Right ventricle myocardium superior (tissue), 1 donor: ENCODE results near the gene CISD3. TPM values are rescaled to one million over a fixed set of nuclear protein-coding genes. Genes with fewer than 3 reads are reported as not detected.

Experiments used
- ATAC-seq: fragments of 200-7000 bp; cut with Tn5 transposase; one replicate; pipeline ENCODE4 v1.9.1; 2020; ENCODE audit warnings: mild to moderate bottlenecking; ENCODE audit not compliant: poor library complexity
- DNase-seq: peaks from one replicate; pipeline ENCODE4 v3.0.0-alpha.2; 2020
- intact Hi-C: fragments of 100-400 bp; cut with DNase I; formaldehyde crosslinking; loops from one replicate; pipeline ENCODE4 v1.11.2; 2022
- microRNA-seq: library from miRNA; unstranded; fragments of <30 nt; microRNA quantifications from one replicate; pipeline ENCODE4 v1.2.0, GENCODE V29; 2020
- total RNA-seq: library from RNA; stranded (reverse); fragmentation: NEBNext Ultra II Directional; extraction: Animal tissue kit (Norgen Biotek cat#: 25700); gene quantifications from one replicate; pipeline ENCODE4 v1.2.1, GENCODE V29; 2021
- donor health status: DM: no; HTN: yes; CAD: no; lungs with severe emphysema.

The CISD3 gene
- total RNA-seq, 1 donor from 2014 or later = 82.5 TPM

DNA sequence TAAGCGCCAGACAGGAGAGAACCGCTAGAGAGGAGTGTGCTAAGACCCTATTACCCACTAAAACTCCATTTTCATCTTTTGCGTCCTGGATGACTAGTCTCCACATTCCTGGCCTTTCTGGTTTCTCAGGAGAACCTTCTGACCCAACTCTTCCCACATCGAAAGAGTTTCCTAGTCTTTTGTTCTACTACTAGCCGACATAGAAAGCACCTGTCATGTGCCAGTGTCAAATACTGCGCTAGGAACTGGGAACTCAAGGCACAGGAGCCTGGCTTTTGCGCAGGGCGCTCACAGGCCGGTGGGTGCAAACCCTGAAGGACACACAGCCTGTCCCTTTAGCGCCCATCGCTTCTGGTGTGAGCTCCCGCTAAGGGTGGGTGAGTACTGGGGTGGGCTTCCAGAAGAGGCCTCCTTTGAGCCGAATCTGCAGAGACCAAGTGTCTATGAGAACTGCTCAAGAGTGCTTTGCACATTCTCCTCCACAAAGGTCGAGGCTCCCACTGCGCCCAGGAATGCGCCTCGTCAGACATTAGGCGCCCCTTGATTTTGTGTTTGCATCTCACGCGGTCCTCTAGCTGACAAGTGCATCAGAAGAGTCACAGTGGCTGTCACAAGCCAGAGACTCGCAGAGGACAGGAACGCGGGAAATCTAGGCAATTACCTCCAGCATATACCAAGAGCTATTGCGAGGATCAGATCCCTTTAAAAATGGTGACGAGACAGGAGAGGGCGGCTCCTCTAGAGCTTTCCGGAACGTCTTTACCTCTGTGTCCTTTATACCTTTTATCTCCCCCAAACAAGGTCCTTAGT is 20.4 kb downstream of the CISD3 start:
- intact Hi-C loops = loop anchor here (5.0 kb wide), 1 partner anchor 47 kb away; the partner anchor contains the start of gene PIP4K2B
- DNase-seq (no peak), ATAC-seq (no peak)

DNA sequence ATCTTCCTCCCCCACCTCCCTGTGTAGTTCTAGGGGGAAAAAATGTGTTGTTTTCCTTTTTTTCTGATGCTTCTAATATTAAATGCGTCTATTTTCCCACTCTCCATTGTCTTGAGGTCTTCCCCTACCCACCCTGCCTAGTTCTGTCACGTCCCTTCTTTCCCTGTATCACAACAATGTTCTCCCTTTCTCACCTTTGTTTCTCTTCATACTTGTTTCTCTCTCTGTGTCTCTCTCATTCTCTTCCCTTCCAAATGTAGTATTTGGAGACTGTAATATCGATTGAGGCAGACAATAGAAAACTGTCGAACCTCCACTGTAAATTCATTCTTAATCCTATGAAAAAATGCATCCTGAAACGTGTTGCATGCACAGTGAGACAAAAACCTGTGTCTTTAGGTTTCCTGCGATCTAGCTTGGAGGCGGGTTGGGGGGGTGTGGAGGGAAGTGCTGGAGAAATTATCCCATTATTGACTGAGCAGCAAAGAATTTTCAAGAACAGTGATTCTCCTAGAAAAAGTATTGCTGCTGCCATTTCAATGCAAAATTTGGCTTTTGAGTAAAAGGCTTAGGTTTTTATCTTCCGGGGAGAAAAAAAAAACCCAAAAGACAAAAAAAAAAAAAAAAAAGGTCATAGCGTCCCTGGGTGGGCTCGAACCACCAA is 21.1 kb downstream of the CISD3 start:
- ATAC-seq (no peak), DNase-seq (no peak)
- intact Hi-C loops = loop anchor here (5.0 kb wide), 1 partner anchor 46 kb away; the partner anchor contains the start of gene PIP4K2B

GRCh38 chr17:38751808-38752307 is 21.7 kb downstream of the CISD3 start:
- peak; percentile 44 for ATAC-seq
- intact Hi-C loops = loop anchor here (5.0 kb wide), 1 partner anchor 45 kb away; the partner anchor contains the start of gene PIP4K2B
- DNase-seq = peak; percentile 87

- intact Hi-C loops = loop anchor here (5.0 kb wide), 1 partner anchor 45 kb away; the partner anchor contains the start of gene PIP4K2B
- ATAC-seq = peak; percentile 85
- peak; percentile 96 for DNase-seq
Measured at GRCh38 chr17:38752308-38753070, 22.3 kb downstream of the CISD3 start, which contains the start of gene PSMB3. PSMB3 (plus strand) TSS chr17:38752741; CDS start chr17:38752827, 86 bp downstream.

DNA sequence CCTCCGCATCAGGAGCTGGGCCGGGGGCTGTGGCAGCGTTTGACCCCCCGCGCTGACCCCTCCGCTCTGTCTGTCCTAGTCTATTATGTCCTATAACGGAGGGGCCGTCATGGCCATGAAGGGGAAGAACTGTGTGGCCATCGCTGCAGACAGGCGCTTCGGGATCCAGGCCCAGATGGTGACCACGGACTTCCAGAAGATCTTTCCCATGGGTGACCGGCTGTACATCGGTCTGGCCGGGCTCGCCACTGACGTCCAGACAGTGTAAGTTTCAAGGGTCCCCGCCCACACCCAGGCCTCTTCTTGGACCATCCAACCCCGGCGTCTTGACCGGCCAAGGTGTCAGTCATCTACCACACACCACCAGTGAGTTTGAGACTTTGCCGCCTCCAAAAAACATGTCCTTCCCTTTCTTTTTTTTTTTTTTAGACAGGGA is 22.9 kb downstream of the CISD3 start:
- intact Hi-C loops = loop anchor here (5.0 kb wide), 1 partner anchor 44 kb away; the partner anchor contains the start of gene PIP4K2B
- ATAC-seq (no peak), DNase-seq (no peak)

DNA sequence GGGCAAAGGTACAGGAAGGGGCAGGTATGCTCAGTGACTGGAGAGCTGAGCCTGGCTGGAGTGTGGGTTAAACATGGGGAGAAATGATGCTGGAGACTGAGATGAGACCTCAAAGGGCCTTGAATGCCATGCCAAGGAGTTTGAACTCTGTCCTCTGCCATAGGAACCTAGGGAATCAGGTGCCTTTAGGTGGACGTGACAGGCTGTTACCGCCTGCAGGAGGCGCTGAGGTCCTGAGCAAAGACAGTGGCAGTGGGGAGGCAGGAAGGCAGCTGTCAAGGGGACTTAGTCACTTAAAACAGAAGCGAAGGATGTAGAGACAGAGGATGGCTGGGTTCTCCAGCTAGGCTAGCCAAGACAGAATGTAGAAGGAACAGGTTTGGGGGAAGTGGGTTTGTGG is 31.5 kb downstream of the CISD3 start:
- intact Hi-C loops = no loop called here
- ATAC-seq = no peak
- no peak for DNase-seq

DNA sequence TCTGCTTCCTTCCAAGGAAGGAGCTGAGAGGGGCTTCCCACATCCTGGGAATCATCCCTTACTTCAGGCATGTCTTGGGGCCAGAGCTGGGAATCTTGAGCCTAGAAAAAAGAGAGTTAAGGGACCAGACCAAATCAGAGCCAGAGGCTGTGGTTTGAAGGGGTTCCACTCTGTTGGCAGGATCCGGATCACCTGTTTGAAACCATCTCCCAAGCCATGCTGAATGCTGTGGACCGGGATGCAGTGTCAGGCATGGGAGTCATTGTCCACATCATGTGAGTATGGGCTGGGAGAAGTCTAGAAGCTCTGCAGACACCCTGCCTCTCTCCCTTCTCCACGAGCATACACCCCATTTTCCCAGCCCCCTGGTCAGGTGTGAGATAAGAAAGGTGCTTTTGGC is 32.1 kb downstream of the CISD3 start:
- ATAC-seq (no peak), DNase-seq (no peak)
- intact Hi-C loops = no loop called here

DNA sequence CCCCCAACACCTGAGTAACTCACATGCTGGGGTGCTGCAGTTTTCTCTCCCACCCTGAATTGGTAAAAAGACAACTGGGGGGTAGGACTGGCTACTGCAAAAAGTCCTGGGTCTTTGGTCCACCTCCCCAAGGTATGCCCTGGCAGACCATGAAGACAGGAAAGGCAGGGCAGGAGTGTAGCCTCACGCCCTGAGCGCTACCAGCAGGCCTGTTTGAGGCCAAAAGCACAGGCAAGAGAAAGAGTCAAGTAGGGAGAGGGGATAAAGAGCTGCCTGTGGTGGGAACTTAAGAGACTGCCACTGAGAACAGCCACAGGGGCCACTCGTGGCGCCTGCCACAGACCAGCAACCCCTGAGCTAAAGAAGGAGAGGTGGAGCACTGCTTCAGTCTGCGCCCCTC is 36.2 kb downstream of the CISD3 start:
- intact Hi-C loops = no loop called here
- no peak for ATAC-seq

GRCh38 chr17:38768417-38768816 is 38.3 kb downstream of the CISD3 start:
- DNase-seq = no peak
- ATAC-seq = peak; percentile 60

More for the DNA sequence above, 36.2 kb downstream of the CISD3 start:
- no peak for DNase-seq

DNA sequence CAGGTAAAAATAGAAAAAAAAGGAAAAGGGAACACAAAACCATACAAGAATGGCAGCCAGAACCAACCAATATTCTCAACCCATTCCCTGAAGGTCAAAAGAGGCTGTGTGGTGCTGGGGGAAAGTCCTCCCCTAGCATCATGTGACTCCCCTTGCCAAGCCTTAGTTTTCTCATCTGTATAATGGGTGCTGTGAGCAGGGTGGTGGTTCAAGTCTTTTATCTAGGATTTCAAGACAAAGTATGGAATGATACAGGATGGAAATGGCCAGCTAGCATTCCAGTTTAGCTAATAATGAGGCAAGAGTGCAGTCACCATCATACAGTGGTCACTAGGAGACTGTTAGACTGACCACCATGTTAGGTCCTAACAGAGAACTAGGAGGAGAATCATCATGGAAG is 43.1 kb downstream of the CISD3 start:
- intact Hi-C loops = no loop called here
- ATAC-seq (no peak), DNase-seq (no peak)

More at GRCh38 chr17:38768417-38768816, 38.3 kb downstream of the CISD3 start:
- intact Hi-C loops = no loop called here

GRCh38 chr17:38777641-38778250 is 47.6 kb downstream of the CISD3 start:
- ATAC-seq (no peak), DNase-seq (no peak)
- intact Hi-C loops = no loop called here

GRCh38 chr17:38779965-38780752 is 50.0 kb downstream of the CISD3 start:
- intact Hi-C loops = no loop called here
- ATAC-seq (no peak), DNase-seq (no peak)

- intact Hi-C loops = no loop called here
- DNase-seq = no peak
- no peak for ATAC-seq
Measured at GRCh38 chr17:38783227-38783626, 53.1 kb downstream of the CISD3 start.

Small RNA genes within 50 kb of the gene (microRNA-seq; reads per million reads assigned to microRNA genes)
- gene MIR4726 (not detected), gene MIR4734 (not detected)

Other genes with a start within 250 kb of the CISD3 start
- 2.3 TPM for gene SRCIN1, start 124.4 kb upstream of the CISD3 start, total RNA-seq
- 0.46 TPM for gene EPOP, start 55.4 kb upstream of the CISD3 start, total RNA-seq
- gene MLLT6, start 25.1 kb upstream of the CISD3 start, total RNA-seq = 71.9 TPM
- 22.2 TPM for gene PCGF2, start 18.0 kb downstream of the CISD3 start, total RNA-seq
- 154 TPM for gene PSMB3, start 22.4 kb downstream of the CISD3 start, total RNA-seq
- 41.9 TPM for gene PIP4K2B, start 69.2 kb downstream of the CISD3 start, total RNA-seq
- gene CWC25, start 95.0 kb downstream of the CISD3 start, total RNA-seq = 7.6 TPM
- gene RPL23, start 123.4 kb downstream of the CISD3 start, total RNA-seq = 767 TPM
- gene LASP1, start 139.7 kb downstream of the CISD3 start, total RNA-seq = 31.7 TPM
- gene FBXO47, start 237.1 kb downstream of the CISD3 start, total RNA-seq = not detected